Astrocyte (in vitro differentiated cells and primary cell): ENCODE data around the gene CREG2. TPM values are rescaled to one million over a fixed set of nuclear protein-coding genes. Genes with fewer than 3 reads are reported as not detected.

ENCODE experiments used
- DNase-seq: peaks from one replicate; pipeline ENCODE4 v3.0.0-alpha.2; 2010; ENCODE audit warnings: low read depth
- FAIRE-seq: peaks from 2 replicates; lab custom pipeline; 2011; peaks lifted over from hg19 to GRCh38; lab: Jason Lieb, UNC
- H2AFZ ChIP-seq: 2 replicates; pipeline ENCODE4 v1.6.0; 2012; ENCODE audit warnings: low read depth, low read length, inconsistent platforms
- H3K27ac ChIP-seq: 2 replicates; pipeline ENCODE4 v1.5.1; 2011; ENCODE audit warnings: low read depth, low read length, inconsistent platforms
- H3K27me3 ChIP-seq: 2 replicates; pipeline ENCODE4 v1.6.0; 2011; ENCODE audit warnings: low read length, inconsistent platforms; ENCODE audit not compliant: insufficient read depth
- H3K36me3 ChIP-seq: 2 replicates; pipeline ENCODE4 v1.5.1; 2011; ENCODE audit warnings: low read length, inconsistent platforms; ENCODE audit not compliant: insufficient read depth
- H3K4me1 ChIP-seq: 2 replicates; pipeline ENCODE4 v1.5.1; 2011; ENCODE audit warnings: low read length, inconsistent platforms; ENCODE audit not compliant: insufficient read depth
- H3K4me2 ChIP-seq: 2 replicates; pipeline ENCODE4 v1.6.0; 2012; ENCODE audit warnings: low read length, inconsistent platforms
- H3K4me3 ChIP-seq: 2 replicates; pipeline ENCODE4 v1.5.1; 2011; ENCODE audit warnings: low read depth, mild to moderate bottlenecking, low read length, inconsistent platforms; ENCODE audit not compliant: insufficient read depth
- H3K79me2 ChIP-seq: 2 replicates; pipeline ENCODE4 v1.6.0; 2012; ENCODE audit warnings: mild to moderate bottlenecking, low read length, inconsistent platforms; ENCODE audit not compliant: insufficient read depth
- H3K9ac ChIP-seq: 2 replicates; pipeline ENCODE4 v1.6.0; 2012; ENCODE audit warnings: mild to moderate bottlenecking, low read length, inconsistent platforms
- H3K9me3 ChIP-seq: 2 replicates; pipeline ENCODE4 v1.5.1; 2012; ENCODE audit warnings: low read depth, mild to moderate bottlenecking, low read length, inconsistent platforms; ENCODE audit not compliant: insufficient read depth
- H4K20me1 ChIP-seq: 2 replicates; pipeline ENCODE4 v1.6.0; 2012; ENCODE audit warnings: low read length, inconsistent platforms; ENCODE audit not compliant: insufficient read depth
- H3K27ac Mint-ChIP-seq: one replicate; pipeline ENCODE4 v1.8.0; 2021; ENCODE audit warnings: mild to moderate bottlenecking, mixed read lengths; ENCODE audit not compliant: unreplicated experiment
- H3K27me3 Mint-ChIP-seq: one replicate; pipeline ENCODE4 v1.8.0; 2021; ENCODE audit warnings: low read depth, mixed read lengths; ENCODE audit not compliant: unreplicated experiment
- H3K36me3 Mint-ChIP-seq: one replicate; pipeline ENCODE4 v1.8.0; 2021; ENCODE audit warnings: low read depth, mixed read lengths; ENCODE audit not compliant: unreplicated experiment
- H3K4me1 Mint-ChIP-seq: one replicate; pipeline ENCODE4 v1.8.0; 2021; ENCODE audit warnings: low read depth, mixed read lengths; ENCODE audit not compliant: unreplicated experiment
- H3K4me3 Mint-ChIP-seq: one replicate; pipeline ENCODE4 v1.8.0; 2021; ENCODE audit warnings: mild to moderate bottlenecking, moderate library complexity, mixed read lengths; ENCODE audit not compliant: unreplicated experiment
- H3K9me3 Mint-ChIP-seq: one replicate; pipeline ENCODE4 v1.8.0; 2021; ENCODE audit warnings: mild to moderate bottlenecking, mixed read lengths; ENCODE audit not compliant: unreplicated experiment
- CTCF ChIP-seq: IDR thresholded peaks from 2 replicates; pipeline ENCODE4 v1.5.1; 2011; ENCODE audit warnings: low read depth, mild to moderate bottlenecking, inconsistent platforms, low read length, moderate library complexity; ENCODE audit not compliant: insufficient read depth
- EZH2 ChIP-seq: IDR thresholded peaks from 2 replicates; pipeline ENCODE4 v1.6.1; 2012; ENCODE audit warnings: mild to moderate bottlenecking, low read length, inconsistent platforms; ENCODE audit not compliant: insufficient read depth
- total RNA-seq: library from RNA; stranded (reverse); gene quantifications from 2 replicates; pipeline ENCODE4 v1.2.1, GENCODE V29; 2021

CREG2 gene
- total RNA-seq, 1 donor from 2014 or later: 0.11 TPM

- FAIRE-seq: no peak
- H3K27ac ChIP-seq: no peak overlapping the region
Observed at GRCh38 chr2:101356521-101356920, 30.8 kb downstream of the CREG2 start.

GRCh38 chr2:101356055-101356454, 31.2 kb downstream of the CREG2 start:
- Histone ChIP-seq H3K4me3 (no peak overlapping the region), H3K27ac (no peak overlapping the region), H4K20me1 (no peaks in the 10 kb centered on the region), H2AFZ (no peak overlapping the region), H3K27me3 (no peaks in the 10 kb centered on the region), H3K4me2 (no peak overlapping the region), H3K4me1 (no peaks in the 10 kb centered on the region), H3K9ac (no peak overlapping the region), H3K36me3 (no peaks in the 10 kb centered on the region), H3K9me3 (no peaks in the 10 kb centered on the region), H3K79me2 (no peaks in the 10 kb centered on the region)
- no peak for TF ChIP-seq CTCF
- TF ChIP-seq EZH2: no peak
- Mint-ChIP-seq H3K4me1 (peaks cover 4% of the 10 kb centered on the region), H3K36me3 (no peaks in the 10 kb centered on the region), H3K27ac (no peak overlapping the region), H3K9me3 (no peaks in the 10 kb centered on the region), H3K4me3 (no peak overlapping the region), H3K27me3 (peaks cover 10% of the 10 kb centered on the region)
- DNase-seq (no peak), FAIRE-seq (no peak)

More at GRCh38 chr2:101356521-101356920, 30.8 kb downstream of the CREG2 start:
- TF ChIP-seq EZH2 (no peak), CTCF (no peak)
- no peak overlapping the region for H3K4me2 ChIP-seq
- no peaks in the 10 kb centered on the region for H3K9me3 ChIP-seq
- no peak overlapping the region for H3K9ac ChIP-seq
- DNase-seq: peak; percentile 66
- H3K27ac Mint-ChIP-seq: no peak overlapping the region
- H3K27me3 Mint-ChIP-seq: peaks cover 10% of the 10 kb centered on the region
- H4K20me1 ChIP-seq: no peaks in the 10 kb centered on the region
- H3K4me3 Mint-ChIP-seq: no peak overlapping the region
- no peak overlapping the region for H3K4me3 ChIP-seq
- peaks cover 4% of the 10 kb centered on the region for H3K4me1 Mint-ChIP-seq
- no peaks in the 10 kb centered on the region for H3K4me1 ChIP-seq
- no peaks in the 10 kb centered on the region for H3K36me3 Mint-ChIP-seq
- no peaks in the 10 kb centered on the region for H3K79me2 ChIP-seq
- H3K9me3 Mint-ChIP-seq: no peaks in the 10 kb centered on the region
- H3K27me3 ChIP-seq: no peaks in the 10 kb centered on the region
- no peak overlapping the region for H2AFZ ChIP-seq
- no peaks in the 10 kb centered on the region for H3K36me3 ChIP-seq

DNA sequence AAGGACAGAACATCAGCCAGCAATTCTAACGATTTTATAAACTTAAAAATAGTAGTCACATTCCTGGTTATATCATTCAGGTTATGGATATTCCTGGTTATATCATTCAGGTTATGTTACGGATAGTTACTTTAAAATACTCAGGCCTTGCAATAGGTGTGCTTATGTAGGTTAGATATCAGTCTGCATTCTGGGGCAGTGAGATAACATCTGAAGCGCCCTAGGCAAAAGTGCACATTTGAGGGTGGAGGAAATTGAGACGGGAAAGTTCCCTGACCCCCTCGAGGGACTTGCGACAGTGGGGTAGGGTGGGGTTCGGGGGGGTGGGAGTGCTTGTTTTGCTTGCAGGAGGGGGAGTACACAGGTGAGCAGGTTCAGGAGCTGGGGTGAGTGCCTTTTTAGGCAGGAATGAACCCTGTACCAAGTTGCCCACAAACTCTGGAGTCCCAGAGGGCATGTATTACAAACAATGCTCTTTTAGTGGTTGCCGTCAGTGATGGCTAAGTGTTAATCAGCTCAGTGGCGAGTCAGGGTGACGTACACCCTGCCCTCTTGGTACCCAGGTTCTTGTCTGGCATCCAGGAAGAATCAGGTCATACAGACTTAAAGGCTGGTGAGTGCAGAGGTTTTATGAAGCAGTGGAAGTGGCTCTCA, 31.8 kb downstream of the CREG2 start:
- TF ChIP-seq EZH2 (no peak), CTCF (no peak)
- H3K9me3 ChIP-seq: no peaks in the 10 kb centered on the region
- no peaks in the 10 kb centered on the region for H3K36me3 ChIP-seq
- H3K4me2 ChIP-seq: no peak overlapping the region
- H3K27me3 ChIP-seq: no peaks in the 10 kb centered on the region
- Mint-ChIP-seq H3K36me3 (no peaks in the 10 kb centered on the region), H3K9me3 (no peaks in the 10 kb centered on the region), H3K27ac (no peak overlapping the region), H3K4me1 (peaks cover 5% of the 10 kb centered on the region), H3K4me3 (no peak overlapping the region), H3K27me3 (peaks cover 10% of the 10 kb centered on the region)
- H2AFZ ChIP-seq: no peak overlapping the region
- H4K20me1 ChIP-seq: no peaks in the 10 kb centered on the region
- no peak overlapping the region for H3K27ac ChIP-seq
- no peak overlapping the region for H3K4me3 ChIP-seq
- no peaks in the 10 kb centered on the region for H3K4me1 ChIP-seq
- H3K79me2 ChIP-seq: no peaks in the 10 kb centered on the region
- FAIRE-seq (no peak), DNase-seq (no peak)
- no peak overlapping the region for H3K9ac ChIP-seq
